ENCODE data around the gene TAAR5.
"Not testable (repeated sequence)": the region's sequence is repeated elsewhere in the genome, so short reads cannot be mapped to it uniquely, and the experiment has no call there.

Gene TAAR5

DNA sequence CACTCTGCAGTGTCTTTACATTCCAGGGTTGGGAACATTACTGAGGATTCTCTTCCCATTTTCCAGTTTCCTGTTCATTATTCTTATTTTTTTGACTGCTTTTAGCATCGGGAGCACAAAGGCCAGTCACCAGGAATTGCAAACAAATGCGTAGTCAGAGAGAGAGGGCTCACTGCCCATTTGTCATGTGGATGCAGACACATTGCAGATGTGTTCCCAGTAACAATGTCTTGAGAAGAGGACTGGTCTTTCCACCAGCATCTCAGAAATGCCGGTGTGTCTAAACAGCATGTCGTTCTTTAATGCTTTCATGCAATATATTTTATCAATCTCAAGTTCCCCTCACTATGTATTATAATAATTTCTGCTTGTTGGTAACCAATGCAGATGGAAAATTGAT is 20.4 kb downstream of the TAAR5 start:
- no peak for DNase-seq

DNA sequence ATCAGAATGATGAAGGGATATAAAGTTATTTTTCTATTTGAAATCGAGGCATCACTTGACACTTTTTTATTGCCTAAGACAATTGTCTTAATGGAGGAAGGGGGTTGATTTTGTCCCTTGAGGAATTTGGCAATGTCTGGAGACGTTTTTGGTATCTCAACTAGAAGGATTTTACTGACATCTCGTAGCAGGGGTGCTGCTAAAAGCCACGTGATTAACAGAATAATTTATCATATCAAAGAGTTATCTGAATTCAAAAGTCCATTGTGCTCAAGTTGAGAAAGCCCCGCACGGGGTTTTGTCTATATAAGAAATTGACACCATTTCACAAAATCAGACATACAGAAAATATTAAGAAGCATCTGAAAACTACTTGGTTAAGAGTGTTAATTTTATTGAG is 20.9 kb downstream of the TAAR5 start:
- no peak for DNase-seq

DNA sequence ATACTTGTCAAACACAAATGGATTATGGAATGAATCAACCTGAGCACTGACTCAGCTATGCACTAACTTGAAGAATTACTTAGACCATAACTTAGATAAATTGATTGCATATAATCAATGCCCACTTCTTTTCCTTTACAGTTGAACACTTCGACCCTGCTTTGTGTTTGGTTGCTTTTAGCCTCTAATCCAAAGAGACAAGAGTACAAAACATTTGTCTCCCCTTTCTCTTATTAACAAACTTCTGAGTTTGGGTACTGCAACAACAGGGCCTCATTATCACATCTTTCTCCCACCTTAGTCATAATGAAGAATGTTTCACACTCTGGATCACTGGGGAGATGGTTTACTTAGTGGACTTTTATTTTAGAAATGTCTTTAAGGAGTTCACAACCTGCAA is 22.0 kb downstream of the TAAR5 start:
- DNase-seq = no peak

DNA sequence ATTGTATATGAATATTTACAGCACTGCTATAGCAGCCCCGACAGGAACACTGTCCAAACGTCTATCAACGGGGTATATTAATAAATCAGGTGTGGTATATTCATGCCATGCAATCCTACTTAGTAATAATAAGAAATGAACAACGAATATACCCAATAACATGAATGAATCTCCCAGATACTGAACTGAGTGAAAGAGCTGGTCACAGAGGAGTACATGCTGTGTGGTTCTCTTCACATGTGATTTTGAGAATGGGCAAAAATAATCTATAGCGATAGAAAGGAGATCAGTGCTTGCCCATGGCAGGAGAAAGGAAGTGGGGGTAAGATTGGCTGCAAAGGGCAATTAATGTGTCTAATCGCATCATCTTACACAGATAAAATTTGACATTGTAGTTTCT is 23.1 kb downstream of the TAAR5 start:
- no peak for DNase-seq

DNA sequence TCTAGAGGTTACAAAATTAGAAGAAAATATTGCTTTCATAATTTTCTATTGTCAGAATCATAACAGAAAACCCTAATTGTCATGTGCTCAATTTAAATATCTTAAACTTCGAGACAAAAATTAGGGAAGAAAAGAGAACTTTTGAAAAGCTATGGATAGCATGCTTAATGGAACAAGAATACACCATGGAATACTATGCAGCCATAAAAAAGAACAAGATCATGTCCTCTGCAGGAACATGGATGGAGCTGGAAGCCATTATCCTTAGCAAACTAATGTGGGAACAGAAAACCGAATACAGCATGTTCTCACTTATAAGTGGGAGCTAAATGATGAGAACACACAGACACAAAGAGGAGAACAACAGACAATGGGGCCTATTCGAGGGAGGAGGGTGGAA is 29.5 kb downstream of the TAAR5 start:
- DNase-seq = not testable (repeated sequence)

DNA sequence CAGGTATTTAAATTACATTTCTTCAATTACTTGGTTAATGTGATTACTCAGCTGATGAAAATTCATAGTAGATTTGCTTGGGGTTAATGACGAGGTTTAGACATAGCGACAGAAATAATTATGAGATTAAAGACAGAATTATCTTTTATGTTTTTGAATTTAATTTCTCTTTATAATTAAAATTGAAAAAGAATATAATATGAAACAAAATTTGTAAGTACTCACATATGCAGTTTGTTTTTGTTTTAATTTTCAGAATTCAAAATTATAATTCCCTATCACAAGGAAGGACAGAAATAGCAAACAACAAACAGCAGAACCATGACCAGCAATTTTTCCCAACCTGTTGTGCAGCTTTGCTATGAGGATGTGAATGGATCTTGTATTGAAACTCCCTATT is 37.2 kb downstream of the TAAR5 start, which contains the start of gene TAAR8:
TAAR8 (plus strand) TSS at position 301 of the 400 bp plus-strand sequence; CDS start at position 322, 21 bp downstream.
- DNase-seq = no peak

DNA sequence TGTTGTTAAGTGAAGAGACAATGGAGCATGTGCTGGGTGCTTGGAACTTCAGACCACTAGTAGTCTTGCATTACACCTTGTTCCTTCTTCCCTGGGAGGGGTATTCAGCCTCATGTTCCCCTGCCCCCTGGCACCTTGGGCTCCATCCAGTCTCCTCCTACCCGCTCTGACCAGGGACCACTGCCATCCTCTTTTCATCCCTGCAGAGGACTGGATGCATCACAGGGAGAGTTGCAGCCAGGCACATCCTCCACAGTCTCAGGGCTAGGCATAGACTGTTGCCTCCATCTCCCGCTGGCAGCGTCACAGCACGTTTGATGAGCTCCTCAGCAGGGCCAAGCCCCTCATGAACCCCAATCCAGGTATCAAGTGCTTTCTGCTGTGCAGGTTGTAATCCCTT is 38.3 kb downstream of the TAAR5 start:
- no peak for DNase-seq

DNA sequence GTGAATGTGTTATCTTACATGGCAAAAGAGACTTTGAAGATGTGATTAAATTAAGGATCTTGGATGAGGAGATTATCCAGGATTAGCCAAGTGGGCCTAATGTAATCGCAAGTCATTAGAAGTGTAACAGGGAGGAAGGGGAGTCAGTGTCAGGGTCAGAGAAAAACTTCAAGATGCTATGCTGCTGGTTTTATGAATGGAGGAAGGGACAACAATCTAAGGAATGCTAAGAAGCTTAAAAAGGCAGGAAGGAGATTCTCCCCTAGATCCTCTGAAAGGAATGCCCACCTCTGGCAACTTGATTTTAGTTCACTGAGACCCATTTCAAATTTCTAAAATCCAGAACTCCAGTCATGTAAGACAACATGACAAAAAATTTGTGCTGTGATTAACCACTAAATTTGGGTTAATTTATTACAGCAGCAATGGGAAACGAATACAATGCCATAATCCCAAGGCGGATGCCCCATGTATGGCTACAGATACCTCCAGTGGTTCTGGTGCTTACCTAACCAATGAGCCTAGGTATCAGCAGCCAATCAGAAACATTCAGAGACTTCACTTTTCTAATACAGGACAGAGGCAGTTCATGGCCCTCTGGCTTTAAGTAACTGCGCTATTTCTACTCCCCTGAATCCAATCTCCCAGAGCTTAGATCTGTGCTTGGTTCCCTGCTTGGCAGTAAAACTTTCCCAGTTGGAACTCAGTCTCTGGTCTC is 40.6 kb downstream of the TAAR5 start:
- no peak for DNase-seq

DNA sequence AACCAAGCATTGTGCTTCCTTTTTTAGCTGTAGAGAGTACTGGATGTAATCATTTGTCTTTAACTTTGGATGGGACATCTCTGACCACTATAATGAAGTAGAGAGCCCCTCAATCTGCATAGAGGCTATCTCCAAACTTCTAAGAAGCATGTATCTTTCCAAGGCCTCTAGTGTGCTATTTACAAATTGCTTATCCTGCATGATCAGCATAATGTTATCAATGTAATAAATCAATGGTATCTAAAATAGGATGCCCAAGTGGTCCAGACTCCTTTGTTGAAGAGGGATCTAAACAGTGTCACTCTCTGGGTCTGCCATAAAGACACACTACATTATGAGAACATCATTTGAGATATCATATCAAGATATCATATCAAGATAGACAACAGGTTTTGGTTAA is 44.7 kb downstream of the TAAR5 start:
- no peak for DNase-seq
